NT2/D1 (cell line): ENCODE results near the gene CCL22.

Experiments used
- SUZ12 ChIP-seq: IDR thresholded peaks from 2 replicates; pipeline ENCODE4 v1.6.1; 2011; ENCODE audit not compliant: insufficient read length, insufficient read depth; ENCODE audit errors: extremely low read depth
- YY1 ChIP-seq: IDR thresholded peaks from 2 replicates; pipeline ENCODE4 v1.6.1; 2011; ENCODE audit not compliant: insufficient read length, insufficient read depth
- ZNF274 ChIP-seq: IDR thresholded peaks from 2 replicates; pipeline ENCODE4 v1.6.1; 2011; ENCODE audit warnings: mild to moderate bottlenecking, low read depth, low read length

DNA sequence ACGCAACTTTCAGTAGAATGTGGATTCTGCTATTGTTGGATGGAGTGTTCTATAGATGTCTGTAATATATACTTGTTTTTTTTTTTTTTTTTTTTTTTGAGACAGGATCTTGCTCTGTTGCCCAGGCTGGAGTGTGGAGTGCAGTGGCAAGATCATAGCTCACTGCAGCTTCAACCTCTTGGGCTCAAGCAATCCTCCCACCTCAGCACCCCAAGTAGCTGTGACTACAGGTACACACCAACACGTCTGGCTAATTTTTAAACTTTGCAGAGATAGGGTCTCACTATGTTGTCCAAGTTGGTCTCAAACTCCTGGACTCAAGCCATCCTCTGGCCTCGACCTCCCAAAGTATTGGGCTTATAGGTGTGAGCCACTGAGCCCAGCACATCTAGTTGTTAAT lies 27.2 kb upstream of the CCL22 start:
- TF ChIP-seq ZNF274 = no peak
- no peak for TF ChIP-seq YY1
- no peak for TF ChIP-seq SUZ12
